ENCODE data around the gene PQBP1.

PQBP1 gene

GRCh38 chrX:48902776-48903175 lies 5.0 kb downstream of the PQBP1 start:
- DNase-seq, result no peak

- no peak for DNase-seq
Observed at GRCh38 chrX:48903290-48903689, 5.6 kb downstream of the PQBP1 start.

- no peak for DNase-seq
Observed at GRCh38 chrX:48904180-48904579, 6.5 kb downstream of the PQBP1 start.

GRCh38 chrX:48904626-48905025 lies 6.9 kb downstream of the PQBP1 start:
- DNase-seq, result no peak

GRCh38 chrX:48905090-48905790 lies 7.5 kb downstream of the PQBP1 start:
- DNase-seq, result no peak

GRCh38 chrX:48908600-48908999 lies 10.9 kb downstream of the PQBP1 start:
- no peak for DNase-seq

- DNase-seq, result no peak
Observed at GRCh38 chrX:48909703-48910294, 12.1 kb downstream of the PQBP1 start.

- peak; percentile 34 to 47 for DNase-seq
Observed at GRCh38 chrX:48910926-48911411, 13.2 kb downstream of the PQBP1 start.

- DNase-seq, result peak; percentile 46 to 67
Observed at GRCh38 chrX:48911412-48912182, 13.9 kb downstream of the PQBP1 start, which contains the start of gene SLC35A2. TSS of gene SLC35A2 (minus strand) at chrX:48911646. CDS start at chrX:48911636, 10 bp downstream.

GRCh38 chrX:48913605-48914366 lies 16.1 kb downstream of the PQBP1 start:
- peak; percentile 23 to 35 for DNase-seq

- DNase-seq, result no peak
Observed at GRCh38 chrX:48914593-48915493, 17.1 kb downstream of the PQBP1 start.

GRCh38 chrX:48917139-48918001 lies 19.6 kb downstream of the PQBP1 start:
- DNase-seq, result peak; percentile 91 to 93

- DNase-seq, result peak in 1 of 2 donors; percentile 23
Observed at GRCh38 chrX:48918301-48918642, 20.5 kb downstream of the PQBP1 start.

- DNase-seq, result peak; percentile 84 to 90
Observed at GRCh38 chrX:48918643-48919340, 21.1 kb downstream of the PQBP1 start, which contains the start of gene PIM2. TSS of gene PIM2 (minus strand) at chrX:48919024. CDS start at chrX:48918834, 190 bp downstream.

GRCh38 chrX:48919360-48919841 lies 21.7 kb downstream of the PQBP1 start:
- no peak for DNase-seq

GRCh38 chrX:48919947-48920717 lies 22.4 kb downstream of the PQBP1 start:
- no peak for DNase-seq

GRCh38 chrX:48920718-48921104 lies 23.0 kb downstream of the PQBP1 start:
- DNase-seq, result no peak

- DNase-seq, result no peak
Observed at GRCh38 chrX:48923771-48924170, 26.0 kb downstream of the PQBP1 start.

- no peak for DNase-seq
Observed at GRCh38 chrX:48924270-48924669, 26.5 kb downstream of the PQBP1 start.

Data from inflammatory macrophage (primary cell).